HepG2 (cell line): ENCODE measurements around the gene SLC9A8.
"Not testable (repeated sequence)": the region's sequence is repeated elsewhere in the genome, so short reads cannot be mapped to it uniquely, and the experiment has no call there.

ENCODE experiments used
- FOXJ3 ChIP-seq: sonication (generic); formaldehyde crosslinking; IDR thresholded peaks from 2 replicates; pipeline ENCODE4 v1.4.0; 2020; ENCODE audit warnings: missing genetic modification reagents, mild to moderate bottlenecking, borderline replicate concordance
- KMT2A ChIP-seq: sonication (generic); formaldehyde crosslinking; IDR thresholded peaks from 2 replicates; pipeline ENCODE4 v1.4.0; 2020; ENCODE audit warnings: missing genetic modification reagents
- RBFOX2 ChIP-seq: fragments of 200-400 bp; formaldehyde crosslinking; IDR thresholded peaks from 2 replicates; pipeline ENCODE4 v1.6.1; 2017; ENCODE audit warnings: low read depth, mild to moderate bottlenecking, low read length
- ZNF556 ChIP-seq: sonication (generic); formaldehyde crosslinking; IDR thresholded peaks from 2 replicates; pipeline ENCODE4 v1.4.0; 2020; ENCODE audit warnings: mild to moderate bottlenecking, missing genetic modification reagents, borderline replicate concordance
- TF ChIP-seq, protein P1 (sequence below): sonication (generic); formaldehyde crosslinking; IDR thresholded peaks from 2 replicates; pipeline ENCODE4 v1.5.0; 2020; ENCODE audit warnings: mild to moderate bottlenecking, missing genetic modification reagents, moderate library complexity

- TF ChIP-seq, protein P1, sequence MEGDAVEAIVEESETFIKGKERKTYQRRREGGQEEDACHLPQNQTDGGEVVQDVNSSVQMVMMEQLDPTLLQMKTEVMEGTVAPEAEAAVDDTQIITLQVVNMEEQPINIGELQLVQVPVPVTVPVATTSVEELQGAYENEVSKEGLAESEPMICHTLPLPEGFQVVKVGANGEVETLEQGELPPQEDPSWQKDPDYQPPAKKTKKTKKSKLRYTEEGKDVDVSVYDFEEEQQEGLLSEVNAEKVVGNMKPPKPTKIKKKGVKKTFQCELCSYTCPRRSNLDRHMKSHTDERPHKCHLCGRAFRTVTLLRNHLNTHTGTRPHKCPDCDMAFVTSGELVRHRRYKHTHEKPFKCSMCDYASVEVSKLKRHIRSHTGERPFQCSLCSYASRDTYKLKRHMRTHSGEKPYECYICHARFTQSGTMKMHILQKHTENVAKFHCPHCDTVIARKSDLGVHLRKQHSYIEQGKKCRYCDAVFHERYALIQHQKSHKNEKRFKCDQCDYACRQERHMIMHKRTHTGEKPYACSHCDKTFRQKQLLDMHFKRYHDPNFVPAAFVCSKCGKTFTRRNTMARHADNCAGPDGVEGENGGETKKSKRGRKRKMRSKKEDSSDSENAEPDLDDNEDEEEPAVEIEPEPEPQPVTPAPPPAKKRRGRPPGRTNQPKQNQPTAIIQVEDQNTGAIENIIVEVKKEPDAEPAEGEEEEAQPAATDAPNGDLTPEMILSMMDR (CRISPR knock-in tag), result not testable (repeated sequence)
- not testable (repeated sequence) for TF ChIP-seq RBFOX2; KMT2A (CRISPR knock-in tag); FOXJ3 (CRISPR knock-in tag); ZNF556 (CRISPR knock-in tag)
Measured at GRCh38 chr20:49805224-49805876, 7.3 kb upstream of the SLC9A8 start.
